Kidney (tissue), 14 donors: ENCODE results near the gene KRT6A. TPM values are rescaled to one million over a fixed set of nuclear protein-coding genes. Genes with fewer than 3 reads are reported as not detected.

Source experiments
- DNase-seq, 5 donors: peaks; one replicate each; pipeline ENCODE4 v3.0.0-alpha.2; 2013 to 2020
- FAIRE-seq: peaks from 2 replicates; lab custom pipeline; 2012; peaks lifted over from hg19 to GRCh38; lab: Jason Lieb, UNC
- H3K27ac ChIP-seq, 2 donors: one replicate each; pipeline ENCODE4 v1.7.0; 2013; ENCODE audit warnings: low read depth in 2 of 2, low read length in 2 of 2, inconsistent platforms in 1 of 2
- H3K27me3 ChIP-seq: one replicate; pipeline ENCODE4 v1.7.1; 2013; ENCODE audit warnings: low read length, inconsistent platforms; ENCODE audit not compliant: control insufficient read depth, insufficient read depth
- H3K36me3 ChIP-seq, 3 donors: one replicate each; pipeline versions ENCODE4 v1.7.0 to v1.7.1; 2013; ENCODE audit warnings: low read length in 3 of 3, control low read depth in 1 of 3, inconsistent platforms in 1 of 3; ENCODE audit not compliant: insufficient read depth in 3 of 3, control insufficient read depth in 2 of 3
- H3K4me1 ChIP-seq, 3 donors: one replicate each; pipeline versions ENCODE4 v1.7.0 to v1.7.1; 2013; ENCODE audit warnings: low read length in 3 of 3, inconsistent platforms in 1 of 3, low read depth in 1 of 3; ENCODE audit not compliant: control insufficient read depth in 2 of 3, insufficient read depth in 2 of 3
- H3K4me3 ChIP-seq, 3 donors: one replicate each; pipeline versions ENCODE4 v1.7.0 to v1.8.1; 2013; ENCODE audit warnings: low read length in 3 of 3, control low read depth in 1 of 3, inconsistent platforms in 1 of 3
- H3K9ac ChIP-seq, 3 donors: one replicate each; pipeline versions ENCODE4 v1.7.0 to v1.7.1; 2013; ENCODE audit warnings: low read length in 3 of 3, control low read depth in 1 of 3, inconsistent platforms in 1 of 3
- H3K9me3 ChIP-seq, 3 donors: one replicate each; pipeline versions ENCODE4 v1.7.0 to v1.7.1; 2013; ENCODE audit warnings: low read length in 3 of 3, control low read depth in 1 of 3, inconsistent platforms in 1 of 3; ENCODE audit not compliant: control insufficient read depth in 2 of 3, insufficient read depth in 1 of 3
- intact Hi-C: fragments of 100-400 bp; cut with DNase I; formaldehyde crosslinking; loops from one replicate; pipeline ENCODE4 v1.11.1; 2022
- polyA plus RNA-seq: library from polyadenylated mRNA; stranded (reverse); fragments of 350-450 nt; fragmentation: Illumina TruSeq; extraction: RNeasy Lipid Tissue Mini Kit (QIAGEN cat#74804); gene quantifications from one replicate; pipeline ENCODE4 v1.2.3, GENCODE V29; 2014; ENCODE audit warnings: low read depth, low replicate concordance; ENCODE audit not compliant: insufficient read depth
- total RNA-seq: library from RNA; stranded (reverse); fragmentation: NEBNext Ultra II Directional; extraction: Animal tissue kit (Norgen Biotek cat#: 25700); gene quantifications from one replicate; pipeline ENCODE4 v1.2.1, GENCODE V29; 2021
- TF ChIP-seq, protein P1 (sequence below): IDR thresholded peaks from 3 replicates; pipeline ENCODE4 v1.5.1; 2012; ENCODE audit warnings: mild to moderate bottlenecking, moderate library complexity, borderline replicate concordance; ENCODE audit not compliant: insufficient read depth; ENCODE audit errors: extremely low read depth
- donor health status: control.
- donor health status: control.
- donor health status: control.
- donor health status: control.
- donor health status: control.
- donor health status: DM: yes; HTN: yes; CAD: no.
- donor health status: Normal renal cell carcinoma (clear cell type).

KRT6A gene
- total and polyA plus RNA-seq, 2 donors from 2014 or later = not detected

DNA sequence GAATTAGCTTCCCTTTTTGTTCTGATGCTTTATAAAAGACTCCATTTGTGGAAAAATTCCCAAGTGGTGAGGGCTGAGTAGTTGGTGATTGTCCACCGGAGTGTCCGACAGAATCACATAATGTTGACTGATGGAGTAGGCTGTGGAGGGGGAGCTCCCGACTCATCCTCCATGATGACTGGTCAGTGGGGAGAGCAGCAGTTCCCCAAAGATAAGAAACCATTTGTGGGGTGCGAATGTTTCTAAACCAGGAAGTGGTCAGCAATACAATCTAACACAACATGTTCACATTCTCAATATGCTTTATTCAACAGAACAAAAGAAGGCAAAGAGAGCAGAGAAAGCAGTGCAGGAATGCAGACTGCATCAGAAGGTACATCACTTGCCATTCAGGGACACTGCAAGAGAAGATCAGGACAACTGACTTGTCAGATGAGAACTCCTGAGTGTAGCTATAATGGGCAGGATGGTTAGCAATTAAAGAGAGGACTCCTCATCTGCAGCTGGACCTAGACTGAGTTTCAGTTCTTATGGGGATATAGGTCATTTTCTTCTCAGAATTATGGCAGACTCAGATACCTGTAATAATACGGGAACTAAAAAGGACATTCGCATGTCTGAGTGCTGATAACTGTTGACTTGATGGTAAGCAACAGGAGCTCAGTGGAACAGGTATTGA is 46.6 kb downstream of the KRT6A start:
- Histone ChIP-seq H3K27me3 (no peaks in the 10 kb centered on the region), H3K9me3 (no peaks in the 10 kb centered on the region), H3K27ac (no peak overlapping the region), H3K9ac (no peak overlapping the region), H3K4me1 (no peaks in the 10 kb centered on the region), H3K36me3 (no peaks in the 10 kb centered on the region), H3K4me3 (no peak overlapping the region)
- intact Hi-C loops = no loop called here
- FAIRE-seq (no peak), DNase-seq (no peak)
- TF ChIP-seq, protein P1, sequence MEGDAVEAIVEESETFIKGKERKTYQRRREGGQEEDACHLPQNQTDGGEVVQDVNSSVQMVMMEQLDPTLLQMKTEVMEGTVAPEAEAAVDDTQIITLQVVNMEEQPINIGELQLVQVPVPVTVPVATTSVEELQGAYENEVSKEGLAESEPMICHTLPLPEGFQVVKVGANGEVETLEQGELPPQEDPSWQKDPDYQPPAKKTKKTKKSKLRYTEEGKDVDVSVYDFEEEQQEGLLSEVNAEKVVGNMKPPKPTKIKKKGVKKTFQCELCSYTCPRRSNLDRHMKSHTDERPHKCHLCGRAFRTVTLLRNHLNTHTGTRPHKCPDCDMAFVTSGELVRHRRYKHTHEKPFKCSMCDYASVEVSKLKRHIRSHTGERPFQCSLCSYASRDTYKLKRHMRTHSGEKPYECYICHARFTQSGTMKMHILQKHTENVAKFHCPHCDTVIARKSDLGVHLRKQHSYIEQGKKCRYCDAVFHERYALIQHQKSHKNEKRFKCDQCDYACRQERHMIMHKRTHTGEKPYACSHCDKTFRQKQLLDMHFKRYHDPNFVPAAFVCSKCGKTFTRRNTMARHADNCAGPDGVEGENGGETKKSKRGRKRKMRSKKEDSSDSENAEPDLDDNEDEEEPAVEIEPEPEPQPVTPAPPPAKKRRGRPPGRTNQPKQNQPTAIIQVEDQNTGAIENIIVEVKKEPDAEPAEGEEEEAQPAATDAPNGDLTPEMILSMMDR = no peak

DNA sequence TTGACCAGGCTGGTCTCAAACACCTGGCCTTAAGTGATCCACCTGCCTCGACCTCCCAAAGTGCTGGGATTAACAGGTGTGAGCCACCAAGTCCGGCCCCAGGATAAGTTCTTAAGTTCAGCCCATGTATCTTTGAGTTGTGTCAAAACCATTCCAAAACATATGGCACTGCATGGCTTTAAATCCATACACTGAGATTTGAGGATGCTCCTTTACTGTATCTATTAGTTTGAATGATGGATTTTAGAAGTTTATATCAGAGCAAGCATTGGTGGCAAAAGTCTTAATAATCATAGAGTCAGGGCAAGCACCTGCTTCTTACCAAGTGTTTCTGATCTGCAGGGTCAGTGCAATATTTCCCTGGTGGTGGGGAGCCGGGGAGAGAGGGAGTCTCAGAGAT is 47.2 kb downstream of the KRT6A start:
- Histone ChIP-seq H3K9me3 (no peaks in the 10 kb centered on the region), H3K27ac (no peak overlapping the region), H3K4me3 (no peak overlapping the region), H3K4me1 (no peaks in the 10 kb centered on the region), H3K36me3 (no peaks in the 10 kb centered on the region), H3K27me3 (no peaks in the 10 kb centered on the region), H3K9ac (no peak overlapping the region)
- intact Hi-C loops = no loop called here
- TF ChIP-seq, protein P1 = no peak
- FAIRE-seq (no peak), DNase-seq (no peak)

DNA sequence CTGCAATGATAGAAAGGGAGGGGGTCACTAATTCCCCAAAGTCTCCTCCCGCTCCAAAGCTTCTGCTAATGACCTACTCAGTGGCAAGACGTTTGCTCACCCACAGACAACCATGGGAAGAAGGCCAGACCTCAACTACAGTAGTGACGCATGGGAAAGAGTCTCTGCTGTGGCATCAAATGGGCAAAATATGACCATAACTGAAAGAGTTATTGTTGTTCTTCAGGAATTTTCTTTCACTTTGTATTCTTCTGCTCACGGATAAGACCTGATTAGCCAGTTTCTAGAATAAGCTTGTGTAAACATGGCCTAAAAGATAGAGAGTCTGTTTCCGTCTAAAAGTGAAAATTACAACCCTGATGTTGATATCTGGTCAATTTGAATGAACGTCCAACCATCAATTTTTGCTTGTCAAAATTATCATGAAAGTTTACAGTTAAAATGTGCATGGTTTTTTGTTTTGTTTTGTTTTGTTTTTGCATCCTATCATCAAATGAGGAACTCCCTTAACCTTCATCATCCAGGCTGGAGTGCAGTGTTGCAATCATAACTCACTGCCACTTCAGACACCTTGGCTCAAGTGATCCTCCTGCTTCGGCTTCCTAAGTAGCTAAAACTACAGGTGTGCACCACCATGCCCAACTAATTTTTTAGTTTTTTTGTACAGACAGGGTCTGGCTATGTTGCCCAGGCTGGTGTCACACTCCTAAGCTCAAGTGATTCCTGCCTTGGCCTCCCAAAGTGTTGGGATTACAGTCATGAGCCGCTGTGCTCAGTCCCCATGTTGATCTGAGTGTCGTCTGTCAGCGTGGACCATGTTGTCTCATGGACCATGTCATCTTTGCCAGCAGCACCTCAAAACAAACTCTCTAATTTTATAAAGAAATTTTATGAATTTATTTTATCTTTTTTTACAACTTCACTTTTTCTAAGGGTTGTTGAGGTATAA is 48.1 kb downstream of the KRT6A start:
- no peak overlapping the region for H3K4me3 ChIP-seq
- H3K4me1 ChIP-seq = no peaks in the 10 kb centered on the region
- DNase-seq = no peak
- H3K9ac ChIP-seq = no peak overlapping the region
- H3K9me3 ChIP-seq = no peaks in the 10 kb centered on the region
- H3K36me3 ChIP-seq = no peaks in the 10 kb centered on the region
- intact Hi-C loops = no loop called here
- FAIRE-seq = no peak
- no peak overlapping the region for H3K27ac ChIP-seq
- no peaks in the 10 kb centered on the region for H3K27me3 ChIP-seq
- TF ChIP-seq, protein P1 = no peak
